Epithelial cell of alveolus of lung (primary cell): ENCODE data around the gene ELP4. TPM values are rescaled to one million over a fixed set of nuclear protein-coding genes. Genes with fewer than 3 reads are reported as not detected.

ENCODE experiments used
- total RNA-seq: library from RNA; depleted of rRNA; stranded (reverse); fragments of >200 nt; gene quantifications from 2 replicates; pipeline ENCODE4 v1.2.1, GENCODE V29; 2015

Gene ELP4
- 19.9 and 31.8 TPM in 2 replicates for total RNA-seq

GRCh38 chr11:31509429-31510345 is at the start of gene ELP4, which contains the start of gene IMMP1L:
TSS of gene ELP4 (plus strand) at chr11:31509767. CDS start at chr11:31509785, 18 bp downstream.
TSS of gene IMMP1L (minus strand) at chr11:31509622. CDS start at chr11:31463276, 46,346 bp downstream.

DNA sequence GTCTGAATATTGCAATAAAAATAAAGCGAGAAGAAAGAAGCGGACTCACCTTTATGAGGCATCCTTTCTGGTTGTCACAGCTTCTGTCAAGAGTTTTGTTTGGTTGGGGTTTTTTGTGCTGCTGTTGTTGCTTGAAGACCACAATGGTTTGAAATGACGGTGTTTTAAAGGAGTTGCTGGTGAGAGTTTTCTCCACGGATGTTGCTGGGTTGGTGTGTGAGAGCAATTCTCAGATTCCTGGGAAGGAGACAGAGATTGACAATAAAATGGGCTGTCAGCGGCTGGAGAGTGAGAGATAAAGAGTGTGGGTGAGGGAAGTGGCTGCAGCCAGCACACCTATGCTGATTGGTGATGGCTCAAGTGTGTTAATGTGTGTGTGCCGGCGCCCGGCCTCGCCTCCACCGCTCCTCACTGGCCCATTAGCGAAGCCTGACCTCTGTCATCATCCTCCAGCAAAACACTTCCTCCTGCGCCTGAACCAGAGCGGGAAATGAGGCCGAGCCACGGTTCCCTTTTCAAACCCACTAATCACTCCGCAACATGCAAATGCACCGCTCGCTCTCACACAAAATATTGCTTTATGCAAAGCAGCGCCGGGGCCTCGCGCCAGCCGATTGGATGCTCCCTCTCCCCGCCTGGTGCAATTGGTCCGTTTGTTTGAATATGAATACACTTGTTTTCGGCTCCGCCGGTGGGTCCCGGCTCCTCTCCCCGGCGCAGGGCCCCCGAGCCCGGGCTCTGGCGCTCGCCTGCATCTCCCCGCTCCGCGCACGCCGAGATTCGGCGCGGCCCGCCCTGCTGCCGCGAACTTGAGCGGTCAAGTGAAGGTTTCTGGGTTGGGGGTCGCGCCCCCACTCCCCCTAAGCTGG is 301.4 kb downstream of the ELP4 start, which contains the start of gene PAX6:
PAX6 (minus strand) TSS at position 544 of the 869 bp plus-strand sequence. CDS start 4,911 bp downstream, outside the sequence.

Other genes starting within 250 kb of the ELP4 start
- 0.08 TPM in 1 of 2 replicates, not detected in the other for gene DCDC1, start 140.0 kb upstream of the ELP4 start, total RNA-seq
- gene DNAJC24, start 139.9 kb upstream of the ELP4 start, total RNA-seq = 5.8 and 11.9 TPM in 2 replicates
- gene IMMP1L, start 145 bp upstream of the ELP4 start, total RNA-seq = 4.6 and 10.1 TPM in 2 replicates